Activated CD4-positive, alpha-beta T cell treated with anti-CD3 and anti-CD28 coated beads, Interleukin-2, amount 50 U/mL, for 1 hour (primary cell): ENCODE measurements around the gene ZNF548.
"Not testable (repeated sequence)": the region's sequence is repeated elsewhere in the genome, so short reads cannot be mapped to it uniquely, and the experiment has no call there.

Experiments
- DNase-seq: peaks from one replicate; pipeline ENCODE4 v3.0.0-alpha.2; 2020

ZNF548 gene

GRCh38 chr19:57389730-57390598 lies at the start of gene ZNF548:
TSS of gene ZNF548 (plus strand) at chr19:57389854. CDS start at chr19:57390100, 246 bp downstream.
- DNase-seq = peak; percentile 97

DNA sequence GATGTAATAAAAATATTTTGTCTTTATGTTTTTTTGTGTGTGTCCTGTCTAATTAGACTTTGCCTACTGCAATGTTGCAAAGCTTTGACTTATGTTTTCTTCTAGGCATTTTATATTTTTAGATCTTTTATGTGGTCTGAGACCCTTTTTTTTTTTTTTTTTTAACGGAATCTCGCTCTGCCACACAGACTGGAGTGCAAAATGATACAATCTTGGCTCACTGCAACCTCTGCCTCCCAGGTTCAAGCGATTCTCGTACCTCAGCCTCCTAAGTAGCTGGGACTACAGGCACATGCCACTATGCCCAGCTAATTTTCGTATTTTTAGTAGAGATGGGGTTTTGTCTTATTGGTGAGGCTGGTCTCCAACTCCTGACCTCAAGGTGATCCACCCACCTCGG lies 47.1 kb upstream of the ZNF548 start:
- no peak for DNase-seq

DNA sequence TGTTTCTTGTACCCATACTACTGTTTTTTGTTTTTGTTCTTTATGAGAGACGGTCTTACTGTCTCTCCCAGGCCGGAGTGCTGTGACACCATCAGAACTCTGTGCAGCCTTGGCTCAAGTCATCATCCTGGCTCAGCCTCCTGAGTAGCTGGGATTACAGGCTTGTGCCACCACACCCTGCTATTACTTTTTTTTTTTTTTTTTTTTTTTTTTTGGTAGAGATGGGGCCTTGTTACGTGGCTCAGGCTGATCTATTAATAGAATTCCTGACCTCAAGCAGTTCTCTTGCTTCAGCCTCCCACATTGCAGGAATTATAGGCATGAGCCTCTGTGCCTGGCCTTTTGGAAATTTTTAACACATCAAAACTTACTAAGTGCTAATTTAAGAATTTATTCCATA lies 41.5 kb upstream of the ZNF548 start:
- DNase-seq = no peak

- DNase-seq = peak; percentile 80
Measured at GRCh38 chr19:57350877-57351805, 38.5 kb upstream of the ZNF548 start, which contains the start of gene ZNF304. TSS of gene ZNF304 (plus strand) at chr19:57351271. CDS start at chr19:57351665, 394 bp downstream.

GRCh38 chr19:57351867-57352266 lies 37.8 kb upstream of the ZNF548 start:
- no peak for DNase-seq

DNA sequence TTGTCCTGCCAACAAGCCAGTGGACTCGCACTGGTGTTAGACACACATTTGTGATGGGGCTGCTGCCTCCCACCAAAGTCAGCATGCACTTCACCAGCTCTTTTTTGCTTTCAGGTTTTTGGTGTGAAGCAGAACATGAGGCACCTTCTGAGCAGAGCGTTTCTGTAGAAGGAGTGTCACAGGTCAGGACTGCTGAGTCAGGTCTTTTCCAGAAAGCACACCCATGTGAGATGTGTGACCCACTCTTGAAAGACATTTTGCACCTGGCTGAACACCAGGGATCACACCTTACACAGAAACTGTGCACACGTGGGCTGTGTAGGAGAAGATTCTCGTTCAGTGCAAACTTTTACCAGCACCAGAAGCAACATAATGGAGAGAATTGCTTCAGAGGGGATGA lies 33.7 kb upstream of the ZNF548 start:
- no peak for DNase-seq

GRCh38 chr19:57357406-57357805 lies 32.2 kb upstream of the ZNF548 start:
- DNase-seq = no peak

DNA sequence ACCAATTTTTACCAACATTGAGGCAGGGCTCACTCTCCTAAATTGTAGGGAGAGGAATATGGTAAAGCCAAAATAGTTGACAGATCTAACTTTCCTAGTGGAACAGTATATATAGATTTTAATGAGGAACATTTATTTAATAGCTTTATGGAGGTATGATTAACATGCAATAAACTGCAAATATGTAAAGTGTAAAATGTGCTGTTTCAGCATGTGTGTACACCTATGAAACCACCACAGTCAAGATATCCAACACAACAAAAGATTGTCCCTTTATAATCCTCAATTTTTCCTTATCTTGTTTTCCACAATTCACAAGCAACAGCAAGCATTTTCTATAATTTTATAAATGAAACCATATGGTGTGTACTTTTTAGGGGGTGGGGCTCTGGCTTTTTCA lies 30.4 kb upstream of the ZNF548 start:
- no peak for DNase-seq

GRCh38 chr19:57362419-57362818 lies 27.2 kb upstream of the ZNF548 start:
- no peak for DNase-seq

GRCh38 chr19:57362997-57363687 lies 26.5 kb upstream of the ZNF548 start, which contains the start of the genes TRAPPC2B and ZNF547:
TSS of gene TRAPPC2B (plus strand) at chr19:57363551. CDS start at chr19:57364834, 1,283 bp downstream.
TSS of gene ZNF547 (plus strand) at chr19:57363551. CDS start at chr19:57368556, 5,005 bp downstream.
- DNase-seq = peak; percentile 98

DNA sequence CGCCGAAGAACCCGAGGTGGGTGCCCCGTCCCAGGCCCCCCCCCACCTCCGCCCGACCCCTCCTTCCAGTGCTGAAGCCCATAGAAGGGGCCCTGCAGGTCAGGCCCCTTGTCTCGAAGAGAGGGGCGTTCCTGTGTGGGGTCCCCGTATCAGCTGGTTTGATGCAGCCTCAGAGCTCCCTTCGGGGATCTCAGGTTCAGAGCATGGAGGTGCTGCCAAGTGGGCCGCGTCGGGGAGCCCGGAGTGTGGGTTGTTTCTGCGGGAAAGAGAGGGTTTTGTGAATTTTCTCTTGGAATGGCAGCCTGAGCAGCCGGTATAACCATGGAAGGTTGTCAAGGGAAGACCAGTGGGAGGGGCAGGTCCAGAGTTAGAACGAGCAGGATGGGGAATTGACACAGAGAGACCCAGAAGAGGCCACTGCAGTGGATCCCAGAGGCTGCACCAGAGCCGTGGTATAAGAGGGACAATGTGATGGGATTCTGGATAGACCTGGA lies 25.9 kb upstream of the ZNF548 start:
- no peak for DNase-seq

DNA sequence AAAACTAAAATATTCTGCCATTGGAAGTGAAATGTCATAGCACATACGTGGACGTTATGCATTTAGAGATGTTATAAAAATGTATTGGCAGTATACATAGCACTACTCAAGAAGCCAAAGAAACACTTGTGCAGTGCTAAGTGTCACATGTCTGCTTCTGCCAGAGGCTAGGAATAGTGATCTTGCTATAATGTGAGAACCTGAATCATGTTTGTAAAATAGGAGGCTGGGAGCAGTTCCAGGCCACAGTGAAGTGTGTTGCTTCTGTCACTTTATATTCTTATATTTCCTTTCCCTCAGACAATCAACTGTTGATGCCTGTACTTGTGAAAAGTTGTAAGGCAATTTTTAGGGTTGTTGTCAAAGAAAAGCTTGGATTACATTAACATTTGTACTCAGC lies 22.9 kb upstream of the ZNF548 start:
- no peak for DNase-seq

DNA sequence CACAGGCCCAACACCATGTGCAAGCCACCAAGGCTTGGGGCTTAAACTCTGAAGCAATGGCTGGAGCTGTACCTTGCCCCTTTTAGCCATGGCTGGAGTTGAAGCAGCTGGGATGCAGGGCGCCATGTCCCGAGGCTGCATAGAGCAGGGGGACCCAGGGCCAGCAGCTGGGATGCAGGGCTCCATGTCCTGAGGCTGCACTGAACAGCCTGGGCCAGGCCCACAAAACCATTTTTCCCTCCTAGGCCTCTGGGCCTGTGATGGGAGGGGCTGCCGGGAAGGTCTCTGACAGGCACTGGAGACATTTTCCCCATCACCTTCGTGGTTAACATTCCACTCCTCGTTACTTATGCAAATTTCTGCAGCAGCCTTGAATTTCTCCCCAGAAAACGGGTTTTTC lies 15.5 kb upstream of the ZNF548 start:
- no peak for DNase-seq

GRCh38 chr19:57374647-57375046 lies 15.0 kb upstream of the ZNF548 start:
- not testable (repeated sequence) for DNase-seq

DNA sequence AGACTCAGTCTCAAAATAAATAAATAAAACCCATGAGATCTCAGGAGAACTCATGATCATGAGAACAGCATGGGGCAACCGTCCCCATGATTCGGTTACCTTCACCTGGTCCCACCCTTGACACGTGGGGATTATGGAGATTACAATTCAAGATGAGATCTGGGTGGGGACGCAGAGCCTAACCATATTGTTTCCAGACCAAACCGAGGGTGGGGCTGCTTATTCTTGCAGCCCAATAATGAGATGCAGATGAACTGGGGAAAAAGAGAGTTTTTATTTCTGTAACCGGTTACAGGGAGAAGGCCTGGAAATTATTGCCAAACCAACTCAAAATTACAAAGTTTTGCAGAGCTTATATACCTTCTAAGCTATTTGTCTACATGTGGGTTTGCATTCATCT lies 13.5 kb upstream of the ZNF548 start:
- no peak for DNase-seq

GRCh38 chr19:57377498-57378146 lies 12.0 kb upstream of the ZNF548 start:
- DNase-seq = no peak

DNA sequence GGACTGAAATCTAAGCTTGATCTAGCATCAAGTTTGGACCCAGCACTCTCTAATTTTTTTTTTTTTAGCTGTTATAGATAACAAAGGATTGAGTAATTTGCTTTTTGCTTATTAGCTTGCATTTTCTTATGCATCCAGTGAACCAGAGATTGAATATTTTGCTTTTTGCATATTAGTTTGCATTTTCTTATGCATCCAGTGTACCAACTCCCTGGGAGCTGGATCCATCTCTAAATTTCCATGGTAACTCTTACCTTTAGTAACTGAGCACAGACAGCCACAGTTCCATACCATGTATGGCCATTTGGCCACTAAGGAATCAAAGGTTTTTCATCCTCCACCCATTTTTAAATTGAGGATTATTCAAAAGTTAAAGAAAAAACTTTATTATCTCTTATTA lies 8.7 kb upstream of the ZNF548 start:
- no peak for DNase-seq

DNA sequence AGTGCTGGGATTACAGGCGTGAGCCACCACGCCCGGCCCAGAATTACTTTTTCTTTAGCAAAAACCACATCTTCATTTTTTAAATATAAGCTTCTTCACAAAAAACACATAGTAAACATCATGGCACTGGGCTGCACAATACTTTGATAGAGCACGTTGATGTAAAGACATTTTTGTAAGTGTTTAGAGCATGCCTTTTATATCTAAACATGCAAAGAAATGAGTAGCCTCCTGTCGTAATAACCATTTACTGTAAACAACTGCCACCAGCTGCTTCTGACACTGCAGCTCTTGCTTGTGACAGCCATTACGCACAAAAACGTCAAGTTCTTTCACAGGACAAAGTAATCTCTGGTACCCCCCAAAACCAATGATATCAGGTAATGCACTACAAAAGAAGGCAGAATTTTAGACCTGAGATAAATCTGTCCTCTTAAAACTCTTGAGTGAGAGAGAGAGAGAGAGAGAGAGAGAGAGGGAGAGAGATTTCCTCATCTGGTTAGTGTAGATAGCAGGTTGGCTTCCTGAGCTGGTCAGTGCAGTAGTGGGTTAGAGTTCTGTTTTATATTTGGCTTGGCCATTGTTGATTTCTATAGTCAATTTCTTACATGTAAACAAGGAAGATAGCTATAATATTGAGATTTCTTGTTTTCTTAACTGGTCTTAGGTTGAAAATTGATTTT lies 6.7 kb upstream of the ZNF548 start:
- DNase-seq = no peak

DNA sequence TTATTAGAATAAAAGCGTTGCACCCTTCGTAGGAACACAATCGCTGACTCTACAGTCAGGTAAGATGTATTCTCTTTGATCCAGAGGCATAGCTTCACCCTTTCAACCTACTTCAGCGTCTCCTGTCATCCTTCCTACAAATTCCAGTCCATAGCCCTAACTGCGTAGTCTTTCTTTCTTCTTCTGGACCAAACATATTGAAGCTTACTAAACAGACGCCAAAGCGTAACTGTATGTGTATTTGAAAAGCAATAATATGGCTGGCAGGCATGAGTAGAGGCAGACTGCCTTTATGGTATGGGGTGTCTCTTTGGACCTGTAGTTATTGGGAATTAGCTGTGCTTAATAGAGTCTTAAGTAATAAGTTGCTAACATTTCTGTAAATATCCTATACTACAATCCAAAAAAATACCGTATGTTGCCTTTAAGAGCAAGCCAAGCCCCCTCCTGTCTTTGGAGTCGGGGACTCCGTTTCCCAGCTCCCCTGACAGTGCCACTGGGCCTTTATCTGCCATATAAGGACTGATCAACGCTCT lies 392 bp upstream of the ZNF548 start:
- no peak for DNase-seq

GRCh38 chr19:57395710-57396109 lies 6.1 kb downstream of the ZNF548 start:
- no peak for DNase-seq

DNA sequence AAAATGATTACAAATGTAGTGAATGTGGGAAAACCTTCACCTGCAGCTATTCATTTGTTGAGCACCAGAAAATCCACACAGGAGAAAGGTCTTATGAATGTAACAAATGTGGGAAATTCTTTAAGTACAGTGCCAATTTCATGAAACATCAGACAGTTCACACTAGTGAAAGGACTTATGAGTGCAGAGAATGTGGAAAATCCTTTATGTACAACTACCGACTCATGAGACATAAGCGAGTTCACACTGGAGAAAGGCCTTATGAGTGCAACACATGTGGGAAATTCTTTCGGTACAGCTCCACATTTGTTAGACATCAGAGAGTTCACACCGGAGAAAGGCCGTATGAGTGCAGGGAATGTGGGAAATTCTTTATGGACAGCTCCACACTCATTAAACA lies 9.2 kb downstream of the ZNF548 start:
- DNase-seq = no peak
